Measurements from ENCODE around the gene RNU5B-1. TPM values are rescaled to one million over a fixed set of nuclear protein-coding genes. Genes with fewer than 3 reads are reported as not detected.

The RNU5B-1 gene
- total RNA-seq (2022) (20.3 and 25.8 TPM in 2 replicates), Bru-seq, nascent RNA (percentile 67 among the genes with signal in this experiment), BruChase-seq, experiment 1, labeled RNA remaining after a 6-hour chase (percentile 54 among the genes with signal in this experiment), BruChase-seq, experiment 2, labeled RNA remaining after a 2-hour chase (percentile 71 among the genes with signal in this experiment)
- long read RNA-seq = 0 reads

GRCh38 chr15:65304381-65305149 lies at the start of gene RNU5B-1:
Gene RNU5B-1 (plus strand): TSS chr15:65304677.
- Mint-ChIP-seq H3K9me3 (ENCODE audit: low read depth, unreplicated experiment) (no peaks in the 10 kb centered on the region), H3K4me1 (ENCODE audit: low read depth, unreplicated experiment) (peaks cover 11% of the 10 kb centered on the region), H3K27me3 (ENCODE audit: unreplicated experiment) (no peaks in the 10 kb centered on the region), H3K4me3 (ENCODE audit: low read depth, unreplicated experiment) (peak within 1 kb of the TSS; percentile 87), H3K27ac (ENCODE audit: unreplicated experiment) (peak within 1 kb of the TSS; percentile 100), H3K36me3 (ENCODE audit: insufficient read depth, unreplicated experiment) (peaks cover 31% of the 10 kb centered on the region)
- intact Hi-C loops (cut with micrococcal nuclease; ENCODE audit: unreplicated experiment) = loop anchor here (2.0 kb wide), 1 partner anchor 116 kb away; no protein-coding TSS in a partner anchor
- BruUV-seq (replicated peaks) = TSS peak; percentile 99
- DNase-seq = peak; percentile 86
- TF ChIP-seq CTCF (IDR thresholded peaks at IDR 0.05; ENCODE audit: unreplicated experiment) = peak; percentile 78
- CTCF ChIA-PET = interaction anchor here (0.6 to 1.3 kb wide), 9 partner anchors 10 to 306 kb away, joined by 3 to 8 read pairs (median 3); partner anchors contain the start of gene PARP16

- Mint-ChIP-seq H3K4me3 (ENCODE audit: low read depth, unreplicated experiment) (no peak overlapping the region), H3K27me3 (ENCODE audit: unreplicated experiment) (no peaks in the 10 kb centered on the region), H3K4me1 (ENCODE audit: low read depth, unreplicated experiment) (no peaks in the 10 kb centered on the region), H3K27ac (ENCODE audit: unreplicated experiment) (no peak overlapping the region), H3K9me3 (ENCODE audit: low read depth, unreplicated experiment) (no peaks in the 10 kb centered on the region), H3K36me3 (ENCODE audit: insufficient read depth, unreplicated experiment) (no peaks in the 10 kb centered on the region)
- CTCF ChIA-PET = no interaction called here
- TF ChIP-seq CTCF (IDR thresholded peaks at IDR 0.05; ENCODE audit: unreplicated experiment) = no peak
- no peak for DNase-seq
- intact Hi-C loops (cut with micrococcal nuclease; ENCODE audit: unreplicated experiment) = no loop called here
- BruUV-seq (replicated peaks) = no TSS peak
These were observed 49.7 kb upstream of the RNU5B-1 start for GRCh38 chr15:65254758-65255157.

GRCh38 chr15:65255486-65256140 lies 48.9 kb upstream of the RNU5B-1 start:
- TF ChIP-seq CTCF (IDR thresholded peaks at IDR 0.05; ENCODE audit: unreplicated experiment) = no peak
- Mint-ChIP-seq H3K36me3 (ENCODE audit: insufficient read depth, unreplicated experiment) (no peaks in the 10 kb centered on the region), H3K4me3 (ENCODE audit: low read depth, unreplicated experiment) (no peak overlapping the region), H3K27ac (ENCODE audit: unreplicated experiment) (no peak overlapping the region), H3K4me1 (ENCODE audit: low read depth, unreplicated experiment) (no peaks in the 10 kb centered on the region), H3K27me3 (ENCODE audit: unreplicated experiment) (no peaks in the 10 kb centered on the region), H3K9me3 (ENCODE audit: low read depth, unreplicated experiment) (no peaks in the 10 kb centered on the region)
- no TSS peak for BruUV-seq (replicated peaks)
- CTCF ChIA-PET = interaction anchor here (1.1 kb wide), 1 partner anchor 10 kb away, joined by 5 read pairs; no protein-coding TSS in a partner anchor
- intact Hi-C loops (cut with micrococcal nuclease; ENCODE audit: unreplicated experiment) = no loop called here
- no peak for DNase-seq

GRCh38 chr15:65258375-65259262 lies 45.9 kb upstream of the RNU5B-1 start:
- Mint-ChIP-seq H3K4me1 (ENCODE audit: low read depth, unreplicated experiment) (no peaks in the 10 kb centered on the region), H3K9me3 (ENCODE audit: low read depth, unreplicated experiment) (no peaks in the 10 kb centered on the region), H3K4me3 (ENCODE audit: low read depth, unreplicated experiment) (no peak overlapping the region), H3K36me3 (ENCODE audit: insufficient read depth, unreplicated experiment) (no peaks in the 10 kb centered on the region), H3K27me3 (ENCODE audit: unreplicated experiment) (no peaks in the 10 kb centered on the region), H3K27ac (ENCODE audit: unreplicated experiment) (no peak overlapping the region)
- no TSS peak for BruUV-seq (replicated peaks)
- CTCF ChIA-PET = no interaction called here
- TF ChIP-seq CTCF (IDR thresholded peaks at IDR 0.05; ENCODE audit: unreplicated experiment) = no peak
- intact Hi-C loops (cut with micrococcal nuclease; ENCODE audit: unreplicated experiment) = no loop called here
- DNase-seq = no peak

Measured in Calu3 (cell line).